GM12878 (cell line): ENCODE measurements around the gene CCDC107. TPM values are rescaled to one million over a fixed set of nuclear protein-coding genes. Genes with fewer than 3 reads are reported as not detected.

Experiments used
- ATAC-seq: fragments of 200-7000 bp; cut with Tn5 transposase; 3 replicates; pipeline ENCODE4 v1.9.1; 2020; ENCODE audit warnings: mild to moderate bottlenecking, moderate library complexity
- BruUV-seq: library from RNA; stranded (reverse); fragments of 400-500 nt; replicated peaks from 2 replicates; lab custom pipeline; 2021; lab: Mats Ljungman, UMichigan
- CTCF ChIA-PET: fragments of 300-600 bp; sonication (Branson Sonifier 250); formaldehyde crosslinking; extraction: SDS; loops from one replicate; lab custom pipeline; 2021; ENCODE audit warnings: inconsistent platforms; lab: Yijun Ruan, JAX
- POLR2A ChIA-PET: fragments of 350-600 bp; formaldehyde crosslinking; extraction: SDS; loops from one replicate; lab custom pipeline; 2021; ENCODE audit warnings: inconsistent platforms; lab: Charles Lee
- RAD21 ChIA-PET: fragments of 300-600 bp; sonication (Branson Sonifier 250); formaldehyde crosslinking; loops from one replicate; lab custom pipeline; 2023; ENCODE audit warnings: antibody characterized with exemption; ENCODE audit not compliant: unreplicated experiment; lab: Charles Lee
- SMC1A ChIA-PET: fragments of 300-600 bp; sonication (Branson Sonifier 250); formaldehyde crosslinking; loops from one replicate; lab custom pipeline; 2023; ENCODE audit not compliant: unreplicated experiment, uncharacterized antibody; lab: Charles Lee
- DNase-seq: peaks from one replicate; pipeline ENCODE4 v3.0.0-alpha.2; 2011; ENCODE audit warnings: low read depth, low spot score
- FAIRE-seq: peaks from 3 replicates; lab custom pipeline; 2011; peaks lifted over from hg19 to GRCh38; lab: Jason Lieb, UNC
- H2AFZ ChIP-seq: 2 replicates; pipeline ENCODE4 v1.6.0; 2011; ENCODE audit warnings: low read depth, low read length, control low read depth; ENCODE audit not compliant: control insufficient read depth
- H3K27ac ChIP-seq: 2 replicates; pipeline ENCODE4 v1.5.1; 2011; ENCODE audit warnings: control low read depth; ENCODE audit not compliant: control insufficient read depth, insufficient read depth
- H3K27me3 ChIP-seq, 2 experiments: replicated peaks in 1 of 2; 2 replicates each; pipeline versions ENCODE4 v1.6.0 to v1.6.1; 2011; ENCODE audit warnings: low read length in 1 of 2; ENCODE audit not compliant: control insufficient read depth in 2 of 2, insufficient read depth in 2 of 2
- H3K36me3 ChIP-seq, 2 experiments: 2 replicates each; pipeline ENCODE4 v1.5.1; 2011; ENCODE audit warnings: low read length in 1 of 2; ENCODE audit not compliant: control insufficient read depth in 2 of 2, insufficient read depth in 2 of 2
- H3K4me1 ChIP-seq: 2 replicates; pipeline ENCODE4 v1.6.1; 2011; ENCODE audit warnings: mild to moderate bottlenecking, low read length, moderate library complexity, mixed read lengths; ENCODE audit not compliant: control insufficient read depth, insufficient read depth
- H3K4me2 ChIP-seq: 2 replicates; pipeline ENCODE4 v1.6.0; 2011; ENCODE audit warnings: control low read depth; ENCODE audit not compliant: control insufficient read depth, insufficient read depth
- H3K4me3 ChIP-seq: fragments of 200-600 bp; sonication (generic); 2 replicates; pipeline ENCODE4 v1.5.1; 2016
- H3K79me2 ChIP-seq: 2 replicates; pipeline ENCODE4 v1.6.0; 2011; ENCODE audit warnings: low read length; ENCODE audit not compliant: control insufficient read depth, insufficient read depth
- H3K9ac ChIP-seq: 2 replicates; pipeline ENCODE4 v1.8.0; 2011; ENCODE audit warnings: low read length, control low read depth, mixed read lengths; ENCODE audit not compliant: control insufficient read depth, insufficient read depth
- H3K9me3 ChIP-seq: replicated peaks from 3 replicates; pipeline ENCODE4 v1.5.1; 2011; ENCODE audit warnings: mild to moderate bottlenecking, low read length; ENCODE audit not compliant: control insufficient read depth, insufficient read depth
- H4K20me1 ChIP-seq: 2 replicates; pipeline ENCODE4 v1.6.0; 2011; ENCODE audit not compliant: control insufficient read depth, insufficient read depth
- CBFB ChIP-seq: IDR thresholded peaks from 2 replicates; pipeline ENCODE4 v1.6.1; 2016; ENCODE audit warnings: antibody characterized with exemption, low read depth
- CBX5 ChIP-seq: sonication (generic); IDR thresholded peaks from 2 replicates; pipeline ENCODE4 v1.6.1; 2016; ENCODE audit warnings: low read depth, moderate library complexity, mild to moderate bottlenecking, inconsistent platforms
- FOS ChIP-seq: IDR thresholded peaks from 3 replicates; pipeline ENCODE4 v1.6.1; 2011; ENCODE audit warnings: borderline replicate concordance; ENCODE audit not compliant: insufficient read length; ENCODE audit errors: extremely low read depth
- MYC ChIP-seq: IDR thresholded peaks from 2 replicates; pipeline ENCODE4 v1.6.1; 2011; ENCODE audit warnings: mild to moderate bottlenecking, low read length, moderate library complexity, inconsistent platforms; ENCODE audit not compliant: insufficient read depth, insufficient replicate concordance, insufficient read length, severe bottlenecking
- PAX8 ChIP-seq: fragments of 450-650 bp; IDR thresholded peaks from 2 replicates; pipeline ENCODE4 v1.6.1; 2017; ENCODE audit warnings: mild to moderate bottlenecking, moderate library complexity
- POU2F2 ChIP-seq: IDR thresholded peaks from 3 replicates; pipeline ENCODE4 v1.6.1; 2011; ENCODE audit warnings: low read depth, mild to moderate bottlenecking, low read length, borderline replicate concordance
- SMARCA5 ChIP-seq: fragments of 450-650 bp; IDR thresholded peaks from 2 replicates; pipeline ENCODE4 v1.6.1; 2017; ENCODE audit warnings: mild to moderate bottlenecking
- TAF1 ChIP-seq: IDR thresholded peaks from 2 replicates; pipeline ENCODE4 v1.6.1; 2011; ENCODE audit warnings: mild to moderate bottlenecking, low read depth, low read length, borderline replicate concordance
- TBL1XR1 ChIP-seq: IDR thresholded peaks from 2 replicates; pipeline ENCODE4 v1.6.1; 2012; ENCODE audit warnings: low read depth, low read length, improper control_type of control experiment
- WGBS: methylation state at CpG from one replicate; pipeline ENCODE4 v1.1.6; 2016; ENCODE audit warnings: low lambda C conversion rate; ENCODE audit not compliant: insufficient replicate concordance, insufficient coverage; ENCODE audit errors: missing lambda C conversion rate; 5-methylcytosine and 5-hydroxymethylcytosine counted together
- in situ Hi-C: fragments of 300-500 bp; cut with MboI; formaldehyde crosslinking; loops from 9 replicates; pipeline ENCODE4 v1.14.3; 2018; ENCODE audit warnings: mixed read lengths
- intact Hi-C: fragments of 100-400 bp; cut with micrococcal nuclease; formaldehyde crosslinking; loops from one replicate; pipeline ENCODE4 v1.14.2; 2022; ENCODE audit not compliant: unreplicated experiment
- polyA plus RNA-seq, 11 experiments: library from polyadenylated mRNA; depleted of rRNA in 4 of 11; unstranded in 6 of 11; stranded (reverse) in 5 of 11; fragments of >200 nt; fragmentation: Nextera tagmentation in 4 of 11; fragmentation: Illumina TruSeq in 1 of 11; extraction: Ambion mirVana in 4 of 11; extraction: Trizol in 1 of 11; gene quantifications; 1 replicate in 1 of 11; 2 replicates in 10 of 11; pipeline versions ENCODE4 v1.2.1 to v1.2.3, GENCODE V29; 2011 to 2016; ENCODE audit warnings: inconsistent platforms in 2 of 11, missing spikeins in 2 of 11, low read depth in 1 of 11
- total RNA-seq, 4 experiments: library from RNA; depleted of rRNA in 3 of 4; stranded (reverse); fragments of >200 nt in 3 of 4; fragmentation: Illumina TruSeq in 1 of 4; extraction: Trizol in 1 of 4; gene quantifications; 2 replicates each; pipeline versions ENCODE4 v1.2.1 to v1.2.3, GENCODE V29; 2013 to 2021
- TF ChIP-seq, protein P1 (sequence below): IDR thresholded peaks from 2 replicates; pipeline ENCODE4 v1.6.1; 2012; ENCODE audit warnings: improper control_type of control experiment, low read depth, low read length; ENCODE audit not compliant: insufficient replicate concordance
- TF ChIP-seq, protein P2 (sequence below): fragments of 450-650 bp; IDR thresholded peaks from 2 replicates; pipeline ENCODE4 v1.6.1; 2018; ENCODE audit warnings: mild to moderate bottlenecking, low read depth, moderate library complexity; ENCODE audit not compliant: partially characterized antibody
- TF ChIP-seq, protein P3 (sequence below), 3 experiments: IDR thresholded peaks in 2 of 3; conservative IDR thresholded peaks in 1 of 3; 2 replicates each; pipeline ENCODE4 v1.5.1; 2011; ENCODE audit warnings: low read depth in 3 of 3, low read length in 3 of 3, mild to moderate bottlenecking in 3 of 3, control low read depth in 2 of 3, moderate library complexity in 2 of 3, inconsistent platforms in 1 of 3, mixed read lengths in 1 of 3; ENCODE audit not compliant: control insufficient read depth in 2 of 3, insufficient read depth in 1 of 3; ENCODE audit errors: extremely low read depth in 1 of 3

The CCDC107 gene
- total and polyA plus RNA-seq, 10 of the 15 experiments (the other 5 are each of a cell fraction or from before 2014, with no cell fraction given), result 0.19 to 18.3 (median 10.6) TPM

DNA sequence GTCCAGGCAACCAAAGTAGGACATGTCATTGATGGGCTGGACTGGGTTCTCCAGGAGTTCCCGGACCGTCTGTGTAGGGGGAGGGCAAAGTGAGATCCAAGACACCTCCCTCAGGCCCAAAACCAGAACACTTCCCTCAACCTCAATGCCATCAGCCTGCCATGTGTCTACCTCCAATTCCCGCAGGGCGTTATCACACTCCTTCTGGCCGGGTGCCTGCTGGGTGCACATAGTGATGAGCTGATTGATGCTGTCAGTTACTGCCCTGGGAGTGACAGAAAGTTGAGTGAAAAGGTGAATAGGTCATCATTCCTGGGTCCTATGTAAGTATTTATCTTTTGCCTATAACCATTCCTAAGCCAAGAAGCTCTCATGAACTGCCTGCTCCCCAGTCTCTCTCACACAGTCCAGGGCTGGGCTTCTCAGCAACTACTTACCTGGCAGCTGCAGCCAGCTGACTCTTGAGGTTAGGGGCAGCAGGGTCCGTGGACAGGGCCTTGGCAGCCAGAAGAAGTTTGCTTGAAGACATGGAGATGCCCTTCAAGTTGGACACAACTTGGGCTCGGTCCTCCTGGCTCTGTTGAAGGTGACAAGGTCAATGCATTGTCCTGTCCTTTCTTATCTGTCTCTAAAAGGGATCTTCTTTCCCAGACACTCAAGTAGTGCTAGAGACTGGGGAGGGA lies 52.9 kb downstream of the CCDC107 start:
- Histone ChIP-seq H3K36me3 (peaks cover 45 to 49% of the 10 kb centered on the region in 2 experiments), H3K4me3 (no peak overlapping the region), H3K27ac (no peak overlapping the region), H3K4me1 (peaks cover 14% of the 10 kb centered on the region), H3K27me3 (no peaks in the 10 kb centered on the region), H3K9me3 (no peaks in the 10 kb centered on the region), H3K4me2 (no peak overlapping the region), H3K79me2 (no peaks in the 10 kb centered on the region), H4K20me1 (no peaks in the 10 kb centered on the region), H2AFZ (no peak overlapping the region), H3K9ac (no peak overlapping the region)
- RAD21 ChIA-PET, result no interaction called here
- CTCF ChIA-PET, result interaction anchor here (0.6 to 5.8 kb wide), 5 partner anchors 15 to 50 kb away, joined by 3 to 39 read pairs (median 4); no protein-coding TSS in a partner anchor
- POLR2A ChIA-PET, result interaction anchor here (3.5 kb wide), 1 partner anchor 17 kb away, joined by 14 read pairs; no protein-coding TSS in a partner anchor
- TF ChIP-seq TBL1XR1, result no peak
- no peak for TF ChIP-seq PAX8
- TF ChIP-seq CBX5, result no peak
- no peak for TF ChIP-seq POU2F2
- TF ChIP-seq, protein P1, sequence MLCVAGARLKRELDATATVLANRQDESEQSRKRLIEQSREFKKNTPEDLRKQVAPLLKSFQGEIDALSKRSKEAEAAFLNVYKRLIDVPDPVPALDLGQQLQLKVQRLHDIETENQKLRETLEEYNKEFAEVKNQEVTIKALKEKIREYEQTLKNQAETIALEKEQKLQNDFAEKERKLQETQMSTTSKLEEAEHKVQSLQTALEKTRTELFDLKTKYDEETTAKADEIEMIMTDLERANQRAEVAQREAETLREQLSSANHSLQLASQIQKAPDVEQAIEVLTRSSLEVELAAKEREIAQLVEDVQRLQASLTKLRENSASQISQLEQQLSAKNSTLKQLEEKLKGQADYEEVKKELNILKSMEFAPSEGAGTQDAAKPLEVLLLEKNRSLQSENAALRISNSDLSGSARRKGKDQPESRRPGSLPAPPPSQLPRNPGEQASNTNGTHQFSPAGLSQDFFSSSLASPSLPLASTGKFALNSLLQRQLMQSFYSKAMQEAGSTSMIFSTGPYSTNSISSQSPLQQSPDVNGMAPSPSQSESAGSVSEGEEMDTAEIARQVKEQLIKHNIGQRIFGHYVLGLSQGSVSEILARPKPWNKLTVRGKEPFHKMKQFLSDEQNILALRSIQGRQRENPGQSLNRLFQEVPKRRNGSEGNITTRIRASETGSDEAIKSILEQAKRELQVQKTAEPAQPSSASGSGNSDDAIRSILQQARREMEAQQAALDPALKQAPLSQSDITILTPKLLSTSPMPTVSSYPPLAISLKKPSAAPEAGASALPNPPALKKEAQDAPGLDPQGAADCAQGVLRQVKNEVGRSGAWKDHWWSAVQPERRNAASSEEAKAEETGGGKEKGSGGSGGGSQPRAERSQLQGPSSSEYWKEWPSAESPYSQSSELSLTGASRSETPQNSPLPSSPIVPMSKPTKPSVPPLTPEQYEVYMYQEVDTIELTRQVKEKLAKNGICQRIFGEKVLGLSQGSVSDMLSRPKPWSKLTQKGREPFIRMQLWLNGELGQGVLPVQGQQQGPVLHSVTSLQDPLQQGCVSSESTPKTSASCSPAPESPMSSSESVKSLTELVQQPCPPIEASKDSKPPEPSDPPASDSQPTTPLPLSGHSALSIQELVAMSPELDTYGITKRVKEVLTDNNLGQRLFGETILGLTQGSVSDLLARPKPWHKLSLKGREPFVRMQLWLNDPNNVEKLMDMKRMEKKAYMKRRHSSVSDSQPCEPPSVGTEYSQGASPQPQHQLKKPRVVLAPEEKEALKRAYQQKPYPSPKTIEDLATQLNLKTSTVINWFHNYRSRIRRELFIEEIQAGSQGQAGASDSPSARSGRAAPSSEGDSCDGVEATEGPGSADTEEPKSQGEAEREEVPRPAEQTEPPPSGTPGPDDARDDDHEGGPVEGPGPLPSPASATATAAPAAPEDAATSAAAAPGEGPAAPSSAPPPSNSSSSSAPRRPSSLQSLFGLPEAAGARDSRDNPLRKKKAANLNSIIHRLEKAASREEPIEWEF, result no peak
- no peak for TF ChIP-seq SMARCA5
- no peak for TF ChIP-seq TAF1
- no peak for TF ChIP-seq CBFB
- TF ChIP-seq, protein P2, sequence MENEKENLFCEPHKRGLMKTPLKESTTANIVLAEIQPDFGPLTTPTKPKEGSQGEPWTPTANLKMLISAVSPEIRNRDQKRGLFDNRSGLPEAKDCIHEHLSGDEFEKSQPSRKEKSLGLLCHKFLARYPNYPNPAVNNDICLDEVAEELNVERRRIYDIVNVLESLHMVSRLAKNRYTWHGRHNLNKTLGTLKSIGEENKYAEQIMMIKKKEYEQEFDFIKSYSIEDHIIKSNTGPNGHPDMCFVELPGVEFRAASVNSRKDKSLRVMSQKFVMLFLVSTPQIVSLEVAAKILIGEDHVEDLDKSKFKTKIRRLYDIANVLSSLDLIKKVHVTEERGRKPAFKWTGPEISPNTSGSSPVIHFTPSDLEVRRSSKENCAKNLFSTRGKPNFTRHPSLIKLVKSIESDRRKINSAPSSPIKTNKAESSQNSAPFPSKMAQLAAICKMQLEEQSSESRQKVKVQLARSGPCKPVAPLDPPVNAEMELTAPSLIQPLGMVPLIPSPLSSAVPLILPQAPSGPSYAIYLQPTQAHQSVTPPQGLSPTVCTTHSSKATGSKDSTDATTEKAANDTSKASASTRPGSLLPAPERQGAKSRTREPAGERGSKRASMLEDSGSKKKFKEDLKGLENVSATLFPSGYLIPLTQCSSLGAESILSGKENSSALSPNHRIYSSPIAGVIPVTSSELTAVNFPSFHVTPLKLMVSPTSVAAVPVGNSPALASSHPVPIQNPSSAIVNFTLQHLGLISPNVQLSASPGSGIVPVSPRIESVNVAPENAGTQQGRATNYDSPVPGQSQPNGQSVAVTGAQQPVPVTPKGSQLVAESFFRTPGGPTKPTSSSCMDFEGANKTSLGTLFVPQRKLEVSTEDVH, result no peak
- TF ChIP-seq, protein P3, sequence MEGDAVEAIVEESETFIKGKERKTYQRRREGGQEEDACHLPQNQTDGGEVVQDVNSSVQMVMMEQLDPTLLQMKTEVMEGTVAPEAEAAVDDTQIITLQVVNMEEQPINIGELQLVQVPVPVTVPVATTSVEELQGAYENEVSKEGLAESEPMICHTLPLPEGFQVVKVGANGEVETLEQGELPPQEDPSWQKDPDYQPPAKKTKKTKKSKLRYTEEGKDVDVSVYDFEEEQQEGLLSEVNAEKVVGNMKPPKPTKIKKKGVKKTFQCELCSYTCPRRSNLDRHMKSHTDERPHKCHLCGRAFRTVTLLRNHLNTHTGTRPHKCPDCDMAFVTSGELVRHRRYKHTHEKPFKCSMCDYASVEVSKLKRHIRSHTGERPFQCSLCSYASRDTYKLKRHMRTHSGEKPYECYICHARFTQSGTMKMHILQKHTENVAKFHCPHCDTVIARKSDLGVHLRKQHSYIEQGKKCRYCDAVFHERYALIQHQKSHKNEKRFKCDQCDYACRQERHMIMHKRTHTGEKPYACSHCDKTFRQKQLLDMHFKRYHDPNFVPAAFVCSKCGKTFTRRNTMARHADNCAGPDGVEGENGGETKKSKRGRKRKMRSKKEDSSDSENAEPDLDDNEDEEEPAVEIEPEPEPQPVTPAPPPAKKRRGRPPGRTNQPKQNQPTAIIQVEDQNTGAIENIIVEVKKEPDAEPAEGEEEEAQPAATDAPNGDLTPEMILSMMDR (IDR thresholded peaks at IDR 0.05 in 2 of 3, conservative IDR thresholded peaks at IDR 0.05 in 1 of 3; ENCODE audit: control insufficient read depth in 2 of 3, extremely low read depth in 1 of 3, insufficient read depth in 1 of 3, low read depth in 3 of 3, low read length in 3 of 3), result no peak
- TF ChIP-seq FOS, result no peak
- no peak for TF ChIP-seq MYC
- BruUV-seq, result TSS peak; percentile 46
- intact Hi-C loops (no loop called here), in situ Hi-C loops (no loop called here)
- DNase-seq, result no peak
- WGBS, result 96% methylated on average over 7 of the region's 7 CpGs
- ATAC-seq, result no peak
- SMC1A ChIA-PET, result interaction anchor here (0.6 to 2.7 kb wide), 2 partner anchors 17 to 85 kb away, joined by 3 to 10 read pairs; no protein-coding TSS in a partner anchor
- FAIRE-seq, result no peak
